Loucy (cell line): ENCODE results near the gene TMEM250.

Source experiments
- H2AFZ ChIP-seq: fragments of 200-600 bp; sonication (generic); 2 replicates; pipeline ENCODE4 v1.6.0; 2016; ENCODE audit warnings: antibody characterized with exemption, mild to moderate bottlenecking, low read length, moderate library complexity
- H3F3A ChIP-seq: fragments of 200-600 bp; 2 replicates; pipeline ENCODE4 v1.6.0; 2016; ENCODE audit warnings: antibody characterized with exemption, low read depth, mild to moderate bottlenecking
- H3K27me3 ChIP-seq: fragments of 200-600 bp; sonication (generic); 2 replicates; pipeline ENCODE4 v1.6.1; 2014; ENCODE audit warnings: low read length, mild to moderate bottlenecking; ENCODE audit not compliant: insufficient read depth, poor library complexity, severe bottlenecking
- H3K36me3 ChIP-seq: fragments of 200-600 bp; sonication (generic); 2 replicates; pipeline ENCODE4 v1.6.1; 2016; ENCODE audit warnings: low read length; ENCODE audit not compliant: insufficient read depth
- H3K4me1 ChIP-seq: fragments of 200-600 bp; sonication (generic); 2 replicates; pipeline ENCODE4 v1.5.1; 2014; ENCODE audit warnings: low read length, mild to moderate bottlenecking; ENCODE audit not compliant: insufficient read depth, poor library complexity, severe bottlenecking
- H3K4me2 ChIP-seq: fragments of 200-600 bp; sonication (generic); 2 replicates; pipeline ENCODE4 v1.6.0; 2014; ENCODE audit warnings: antibody characterized with exemption, low read length, low read depth, mild to moderate bottlenecking; ENCODE audit not compliant: poor library complexity, severe bottlenecking
- H3K4me3 ChIP-seq: fragments of 200-600 bp; sonication (generic); 2 replicates; pipeline ENCODE4 v1.5.1; 2014; ENCODE audit warnings: low read length, mild to moderate bottlenecking, mixed read lengths; ENCODE audit not compliant: poor library complexity, severe bottlenecking
- H3K79me2 ChIP-seq: fragments of 200-600 bp; sonication (generic); 2 replicates; pipeline ENCODE4 v1.6.1; 2014; ENCODE audit warnings: low read length; ENCODE audit not compliant: insufficient read depth
- H3K9ac ChIP-seq: fragments of 200-600 bp; sonication (generic); 2 replicates; pipeline ENCODE4 v1.6.0; 2014; ENCODE audit warnings: mild to moderate bottlenecking, low read depth, low read length, moderate library complexity; ENCODE audit not compliant: poor library complexity, severe bottlenecking
- H3K9me2 ChIP-seq: fragments of 200-600 bp; sonication (generic); replicated peaks from 2 replicates; pipeline ENCODE4 v1.6.1; 2016; ENCODE audit warnings: low read depth, low read length, mixed read lengths
- H3K9me3 ChIP-seq: fragments of 200-600 bp; sonication (generic); 2 replicates; pipeline ENCODE4 v1.6.1; 2014; ENCODE audit warnings: mild to moderate bottlenecking, antibody characterized with exemption, low read length, low read depth; ENCODE audit not compliant: insufficient read depth
- H4K20me1 ChIP-seq: fragments of 200-600 bp; sonication (generic); 2 replicates; pipeline ENCODE4 v1.6.0; 2014; ENCODE audit warnings: antibody characterized with exemption, low read length, mild to moderate bottlenecking; ENCODE audit not compliant: insufficient read depth, poor library complexity, severe bottlenecking
- EZH2phosphoT487 ChIP-seq: fragments of 200-600 bp; IDR thresholded peaks from 2 replicates; pipeline ENCODE4 v1.6.1; 2018; ENCODE audit warnings: antibody characterized with exemption, mild to moderate bottlenecking, moderate library complexity, borderline replicate concordance
- TF ChIP-seq, protein P1 (sequence below): fragments of 200-600 bp; sonication (generic); conservative IDR thresholded peaks from 2 replicates; pipeline ENCODE4 v1.5.1; 2014; ENCODE audit warnings: mild to moderate bottlenecking, antibody characterized with exemption, low read length

Gene TMEM250

GRCh38 chr9:136111910-136112309, 6.8 kb downstream of the TMEM250 start:
- Histone ChIP-seq H3K36me3 (no peaks in the 10 kb centered on the region), H3K9ac (peak overlapping the region; percentile 93), H3K9me3 (no peaks in the 10 kb centered on the region), H3K4me1 (peaks cover 44% of the 10 kb centered on the region), H3K27me3 (no peaks in the 10 kb centered on the region), H3K79me2 (peaks cover 42% of the 10 kb centered on the region; the same call in 1 of the 2 replicates), H2AFZ (no peak overlapping the region), H4K20me1 (no peaks in the 10 kb centered on the region), H3K4me2 (no peak overlapping the region), H3F3A (peaks cover 7% of the 10 kb centered on the region; the same call in 1 of the 2 replicates), H3K9me2 (no peaks in the 10 kb centered on the region), H3K4me3 (no peak overlapping the region)
- TF ChIP-seq, protein P1, sequence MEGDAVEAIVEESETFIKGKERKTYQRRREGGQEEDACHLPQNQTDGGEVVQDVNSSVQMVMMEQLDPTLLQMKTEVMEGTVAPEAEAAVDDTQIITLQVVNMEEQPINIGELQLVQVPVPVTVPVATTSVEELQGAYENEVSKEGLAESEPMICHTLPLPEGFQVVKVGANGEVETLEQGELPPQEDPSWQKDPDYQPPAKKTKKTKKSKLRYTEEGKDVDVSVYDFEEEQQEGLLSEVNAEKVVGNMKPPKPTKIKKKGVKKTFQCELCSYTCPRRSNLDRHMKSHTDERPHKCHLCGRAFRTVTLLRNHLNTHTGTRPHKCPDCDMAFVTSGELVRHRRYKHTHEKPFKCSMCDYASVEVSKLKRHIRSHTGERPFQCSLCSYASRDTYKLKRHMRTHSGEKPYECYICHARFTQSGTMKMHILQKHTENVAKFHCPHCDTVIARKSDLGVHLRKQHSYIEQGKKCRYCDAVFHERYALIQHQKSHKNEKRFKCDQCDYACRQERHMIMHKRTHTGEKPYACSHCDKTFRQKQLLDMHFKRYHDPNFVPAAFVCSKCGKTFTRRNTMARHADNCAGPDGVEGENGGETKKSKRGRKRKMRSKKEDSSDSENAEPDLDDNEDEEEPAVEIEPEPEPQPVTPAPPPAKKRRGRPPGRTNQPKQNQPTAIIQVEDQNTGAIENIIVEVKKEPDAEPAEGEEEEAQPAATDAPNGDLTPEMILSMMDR = 0 out of 2 replicates have a peak, but pooled peaks have one; percentile 18
- TF ChIP-seq EZH2phosphoT487 = no peak

DNA sequence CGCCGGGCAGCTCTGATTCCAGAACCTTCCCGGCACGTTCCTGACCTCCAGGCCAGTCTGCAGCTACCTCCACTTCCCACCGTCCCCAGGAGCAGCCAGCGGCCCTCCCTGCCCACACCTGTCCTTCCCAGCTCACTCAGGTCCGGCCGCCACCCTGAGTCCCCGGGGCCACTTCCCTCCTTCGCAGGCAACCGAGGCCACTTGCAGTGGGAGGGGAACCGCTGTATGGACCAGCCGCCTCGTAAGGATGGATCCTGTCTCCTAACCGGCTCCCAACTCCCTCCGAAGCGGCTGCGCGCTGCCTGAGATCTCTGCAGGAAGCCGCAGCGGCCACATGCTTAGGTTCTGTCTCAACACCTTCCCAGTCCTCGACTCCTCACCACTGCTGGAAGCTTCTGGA, 7.5 kb downstream of the TMEM250 start:
- Histone ChIP-seq H3K79me2 (peaks cover 35% of the 10 kb centered on the region; the same call in 1 of the 2 replicates), H3K4me2 (peak overlapping the region; percentile 86), H3K27me3 (no peaks in the 10 kb centered on the region), H2AFZ (no peak overlapping the region), H3F3A (peaks cover 7% of the 10 kb centered on the region; the same call in 1 of the 2 replicates), H3K9me2 (no peaks in the 10 kb centered on the region), H3K9me3 (no peaks in the 10 kb centered on the region), H3K9ac (peak overlapping the region; percentile 93), H3K4me1 (peaks cover 49% of the 10 kb centered on the region), H3K4me3 (peak overlapping the region; percentile 72), H4K20me1 (no peaks in the 10 kb centered on the region), H3K36me3 (no peaks in the 10 kb centered on the region)
- no peak for TF ChIP-seq EZH2phosphoT487
- TF ChIP-seq, protein P1 = no peak

DNA sequence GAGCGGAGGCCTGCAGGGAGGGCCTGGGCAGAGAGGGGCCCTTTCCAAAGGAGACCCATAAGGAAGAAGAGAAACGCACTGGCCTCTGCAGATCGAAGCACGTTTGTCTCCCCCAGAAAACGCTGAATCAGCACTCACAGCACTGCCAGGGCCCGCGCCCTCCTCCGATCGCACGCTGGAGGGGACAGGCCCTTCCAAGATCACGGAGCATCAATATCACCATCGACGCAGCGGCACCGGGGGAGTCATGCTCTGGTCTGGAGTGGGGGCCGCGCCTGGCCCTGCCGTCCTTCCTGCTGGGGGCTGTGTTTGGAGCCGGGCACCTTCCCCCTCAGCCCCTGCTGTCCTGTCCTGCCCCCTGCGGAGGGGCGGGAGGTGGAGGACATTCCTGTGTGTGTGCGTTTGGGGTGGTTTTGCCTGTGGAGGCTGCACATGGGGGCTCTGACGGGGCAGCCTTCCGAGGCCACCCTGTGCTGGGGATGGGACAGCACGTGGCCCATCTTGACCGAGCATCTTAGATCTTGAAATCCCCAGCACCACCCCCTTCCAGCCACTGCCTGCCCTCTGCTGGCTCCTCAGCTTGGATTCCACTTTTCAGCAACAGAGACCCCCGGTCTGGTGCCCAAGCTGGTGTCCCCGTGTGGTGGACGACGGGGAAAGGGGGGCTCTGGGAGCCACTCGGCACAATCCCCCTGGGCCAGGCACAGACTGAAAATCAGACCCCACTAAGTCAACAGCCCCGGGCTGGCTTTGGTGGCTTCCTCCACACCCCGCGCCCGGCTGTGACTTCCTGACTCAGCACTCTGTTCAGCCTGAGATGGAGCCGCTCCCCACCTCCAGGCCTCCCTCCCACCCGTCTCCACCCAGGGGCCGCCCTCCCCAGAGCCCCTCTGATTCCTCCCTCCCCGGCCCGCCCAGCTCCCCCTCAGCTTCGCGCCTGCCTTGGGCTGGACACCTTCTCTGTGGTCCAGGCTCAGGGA, 8.3 kb downstream of the TMEM250 start:
- TF ChIP-seq, protein P1 = peak; percentile 39
- TF ChIP-seq EZH2phosphoT487 = no peak
- no peaks in the 10 kb centered on the region for H3K9me2 ChIP-seq
- H3K4me1 ChIP-seq = peaks cover 57% of the 10 kb centered on the region
- no peaks in the 10 kb centered on the region for H4K20me1 ChIP-seq
- peaks cover 27% of the 10 kb centered on the region; the same call in 1 of the 2 replicates for H3K79me2 ChIP-seq
- peak overlapping the region; percentile 86 for H3K4me2 ChIP-seq
- peaks cover 7% of the 10 kb centered on the region; the same call in 1 of the 2 replicates for H3F3A ChIP-seq
- peak overlapping the region; percentile 93 for H3K9ac ChIP-seq
- H3K27me3 ChIP-seq = no peaks in the 10 kb centered on the region
- H2AFZ ChIP-seq = no peak overlapping the region
- peak overlapping the region; percentile 72 for H3K4me3 ChIP-seq
- no peaks in the 10 kb centered on the region for H3K9me3 ChIP-seq
- no peaks in the 10 kb centered on the region for H3K36me3 ChIP-seq
